ENCODE measurements around the gene MOB1B. TPM values are rescaled to one million over a fixed set of nuclear protein-coding genes. Genes with fewer than 3 reads are reported as not detected.
A peak's percentile ranks its signal among the peaks of the same experiment; 100 is the strongest.

MOB1B gene
- total RNA-seq, 1 experiment from 2014 or later, result 3.3 TPM

DNA sequence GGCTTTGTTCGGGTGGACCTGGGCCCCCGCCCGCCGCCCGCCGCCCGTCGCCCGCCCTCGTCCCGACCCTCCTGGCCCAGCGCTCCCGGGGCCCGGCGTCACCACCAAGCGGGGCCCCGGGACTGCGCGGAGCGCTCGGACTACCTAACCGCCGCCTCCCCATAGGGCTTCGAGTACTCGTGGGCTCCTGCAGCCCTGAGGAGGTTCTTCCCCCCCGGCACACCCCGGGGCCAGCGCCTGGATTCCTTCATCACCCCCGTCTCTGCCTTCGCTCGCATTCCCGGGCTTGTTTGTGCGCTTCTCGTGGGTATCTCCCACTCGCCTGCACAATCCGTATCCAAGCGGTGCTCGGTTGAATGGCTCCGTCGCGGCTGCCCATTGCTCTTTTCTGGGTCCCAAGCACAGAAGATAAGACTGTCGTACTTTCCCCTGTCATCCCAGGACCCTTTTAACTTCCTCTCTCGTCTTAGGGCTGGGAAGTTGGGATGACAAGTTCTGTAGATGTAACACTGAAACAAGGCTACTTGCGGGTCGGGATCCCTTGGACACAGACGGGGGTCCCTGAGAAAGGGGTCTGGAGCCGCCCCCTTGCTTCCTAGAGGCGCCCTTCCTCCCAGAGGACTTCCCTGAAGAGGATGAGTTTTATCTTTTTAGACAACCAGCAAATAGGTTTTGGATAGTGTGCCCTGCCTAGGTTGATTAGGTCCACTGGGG, 565 bp downstream of the MOB1B start:
- DNase-seq (ENCODE audit: low read depth), result peak; percentile 43
- in situ Hi-C loops (cut with HindIII; ENCODE audit: low pct_unique_long_range_greater_than_20kb, low sequenced_read_pairs), result no loop called here

DNA sequence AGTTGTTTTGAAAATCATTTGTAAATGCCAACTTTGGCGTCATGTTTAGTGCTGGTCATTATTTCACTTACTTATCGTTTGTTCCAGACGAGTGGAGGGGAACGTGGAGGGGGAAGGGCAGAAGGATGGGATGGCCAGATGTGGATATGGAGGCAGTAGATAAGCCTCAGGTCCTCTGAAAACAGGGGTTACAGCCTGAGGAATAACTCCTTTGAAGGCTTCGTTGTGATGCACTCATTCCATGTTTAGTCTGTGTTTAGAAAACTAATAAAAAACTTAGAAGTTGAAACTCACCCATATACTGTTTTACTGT, 1.1 kb downstream of the MOB1B start:
- no peak for DNase-seq (ENCODE audit: low read depth)
- in situ Hi-C loops (cut with HindIII; ENCODE audit: low pct_unique_long_range_greater_than_20kb, low sequenced_read_pairs), result no loop called here

DNA sequence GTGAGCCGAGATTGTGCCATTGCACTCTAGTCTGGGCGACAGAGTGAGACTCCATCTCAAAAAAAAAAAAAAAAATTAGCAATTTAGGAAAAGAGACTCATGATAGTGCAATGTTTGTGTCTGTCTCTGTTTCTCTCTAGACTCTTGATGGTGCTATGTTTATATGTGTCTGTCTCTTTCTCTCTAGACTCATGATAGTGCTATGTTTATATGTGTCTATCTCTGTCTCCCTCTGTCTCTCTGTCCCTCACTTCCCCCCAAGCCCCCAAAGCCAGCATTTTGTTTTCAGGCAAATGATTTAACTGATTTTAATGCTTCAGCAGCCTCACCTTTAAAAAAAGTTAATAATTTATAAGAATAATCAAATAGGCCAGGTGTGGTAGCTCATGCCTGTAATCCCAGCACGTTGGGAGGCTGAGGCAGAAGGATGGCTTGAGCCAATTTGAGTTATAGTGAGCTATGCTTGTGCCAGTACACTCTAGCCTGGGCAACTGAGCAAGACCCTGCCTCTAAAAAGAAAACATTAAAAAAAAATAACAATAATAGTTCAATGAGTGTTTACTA, 6.9 kb downstream of the MOB1B start:
- DNase-seq (ENCODE audit: low read depth), result no peak
- in situ Hi-C loops (cut with HindIII; ENCODE audit: low pct_unique_long_range_greater_than_20kb, low sequenced_read_pairs), result no loop called here

DNA sequence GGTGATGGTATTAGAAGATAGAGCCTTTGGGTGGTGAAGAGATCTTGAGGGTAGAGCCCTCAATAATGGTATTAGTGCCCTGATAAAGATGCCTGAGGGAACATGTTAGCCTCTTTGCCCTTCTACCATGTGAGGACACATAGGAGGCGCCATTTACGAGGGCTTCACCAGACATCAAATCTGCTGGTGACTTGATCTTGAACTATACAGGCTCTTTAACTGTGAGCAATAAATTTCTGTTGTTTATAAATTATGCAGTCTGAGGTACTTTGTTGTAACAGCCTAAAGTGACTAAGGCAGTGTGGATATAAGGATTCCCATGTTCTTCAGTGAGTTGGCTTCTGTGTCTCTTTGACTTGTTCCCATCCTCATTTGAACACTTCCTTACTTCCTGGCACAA, 11.8 kb downstream of the MOB1B start:
- in situ Hi-C loops (cut with HindIII; ENCODE audit: low pct_unique_long_range_greater_than_20kb, low sequenced_read_pairs), result no loop called here
- DNase-seq (ENCODE audit: low read depth), result no peak

GRCh38 chr4:70914631-70915030, 12.5 kb downstream of the MOB1B start:
- in situ Hi-C loops (cut with HindIII; ENCODE audit: low pct_unique_long_range_greater_than_20kb, low sequenced_read_pairs), result no loop called here
- no peak for DNase-seq (ENCODE audit: low read depth)

- in situ Hi-C loops (cut with HindIII; ENCODE audit: low pct_unique_long_range_greater_than_20kb, low sequenced_read_pairs), result no loop called here
- no peak for DNase-seq (ENCODE audit: low read depth)
These were observed 13.1 kb downstream of the MOB1B start for GRCh38 chr4:70915036-70915815.

GRCh38 chr4:70915874-70916559, 13.8 kb downstream of the MOB1B start:
- in situ Hi-C loops (cut with HindIII; ENCODE audit: low pct_unique_long_range_greater_than_20kb, low sequenced_read_pairs), result no loop called here
- DNase-seq (ENCODE audit: low read depth), result no peak

- in situ Hi-C loops (cut with HindIII; ENCODE audit: low pct_unique_long_range_greater_than_20kb, low sequenced_read_pairs), result no loop called here
- no peak for DNase-seq (ENCODE audit: low read depth)
These were observed 18.4 kb downstream of the MOB1B start for GRCh38 chr4:70920592-70920991.

- no peak for DNase-seq (ENCODE audit: low read depth)
- in situ Hi-C loops (cut with HindIII; ENCODE audit: low pct_unique_long_range_greater_than_20kb, low sequenced_read_pairs), result no loop called here
These were observed 23.2 kb downstream of the MOB1B start for GRCh38 chr4:70925418-70925817.

GRCh38 chr4:70925899-70926635, 23.9 kb downstream of the MOB1B start:
- in situ Hi-C loops (cut with HindIII; ENCODE audit: low pct_unique_long_range_greater_than_20kb, low sequenced_read_pairs), result no loop called here
- DNase-seq (ENCODE audit: low read depth), result peak; percentile 36

GRCh38 chr4:70927502-70928137, 25.5 kb downstream of the MOB1B start:
- no peak for DNase-seq (ENCODE audit: low read depth)
- in situ Hi-C loops (cut with HindIII; ENCODE audit: low pct_unique_long_range_greater_than_20kb, low sequenced_read_pairs), result no loop called here

GRCh38 chr4:70930530-70931256, 28.5 kb downstream of the MOB1B start:
- in situ Hi-C loops (cut with HindIII; ENCODE audit: low pct_unique_long_range_greater_than_20kb, low sequenced_read_pairs), result no loop called here
- DNase-seq (ENCODE audit: low read depth), result no peak

DNA sequence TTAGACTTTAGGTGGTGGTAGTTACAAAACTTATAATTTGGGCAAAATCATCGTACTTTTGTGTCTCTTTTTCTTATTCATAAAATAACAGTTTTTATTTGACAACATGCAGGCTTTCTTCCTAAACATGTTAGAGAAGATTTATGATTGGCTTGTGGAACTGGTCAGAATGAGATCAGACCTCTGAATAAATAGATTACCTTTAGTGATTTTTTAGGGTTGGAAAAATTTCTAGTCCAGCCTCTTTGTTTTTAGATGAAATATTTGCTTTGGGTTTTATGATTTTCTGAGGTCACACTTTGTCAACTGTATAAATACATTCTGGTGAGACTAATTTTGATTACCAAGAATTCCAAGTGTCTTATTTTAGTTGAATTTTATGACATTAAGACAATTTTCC, 29.2 kb downstream of the MOB1B start:
- in situ Hi-C loops (cut with HindIII; ENCODE audit: low pct_unique_long_range_greater_than_20kb, low sequenced_read_pairs), result no loop called here
- DNase-seq (ENCODE audit: low read depth), result no peak

GRCh38 chr4:70932984-70933383, 30.8 kb downstream of the MOB1B start:
- in situ Hi-C loops (cut with HindIII; ENCODE audit: low pct_unique_long_range_greater_than_20kb, low sequenced_read_pairs), result no loop called here
- no peak for DNase-seq (ENCODE audit: low read depth)

DNA sequence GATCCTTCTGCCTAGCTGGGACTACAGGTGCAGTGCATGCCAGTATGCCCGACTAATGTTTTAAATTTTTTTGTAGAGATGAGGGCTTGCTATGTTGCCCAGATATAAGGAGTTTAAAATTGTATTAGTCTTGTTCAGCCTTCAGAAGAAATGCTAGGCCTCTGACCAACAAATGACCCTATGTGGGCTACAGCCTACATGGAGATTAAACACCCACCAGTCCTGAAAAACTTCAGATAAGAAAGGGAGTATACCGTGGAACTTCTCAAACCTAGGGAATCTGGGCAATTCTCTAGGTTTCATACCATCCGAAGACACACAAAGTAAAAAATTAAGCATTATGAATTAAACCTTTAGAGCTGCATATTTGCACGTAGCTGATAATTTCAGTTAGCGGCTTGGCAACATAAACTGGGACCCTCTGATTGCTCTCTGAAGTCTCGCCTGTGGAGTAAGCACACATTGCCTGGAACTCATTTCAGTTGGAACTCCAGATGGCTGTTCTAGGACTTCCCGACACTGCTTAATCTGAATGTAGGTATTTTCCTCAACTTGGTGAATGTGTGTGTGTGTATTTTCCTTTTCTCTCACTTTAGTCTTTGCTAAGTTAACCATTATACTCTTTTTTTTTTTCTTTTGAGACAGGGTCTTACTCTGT, 33.0 kb downstream of the MOB1B start:
- DNase-seq (ENCODE audit: low read depth), result no peak
- in situ Hi-C loops (cut with HindIII; ENCODE audit: low pct_unique_long_range_greater_than_20kb, low sequenced_read_pairs), result no loop called here

DNA sequence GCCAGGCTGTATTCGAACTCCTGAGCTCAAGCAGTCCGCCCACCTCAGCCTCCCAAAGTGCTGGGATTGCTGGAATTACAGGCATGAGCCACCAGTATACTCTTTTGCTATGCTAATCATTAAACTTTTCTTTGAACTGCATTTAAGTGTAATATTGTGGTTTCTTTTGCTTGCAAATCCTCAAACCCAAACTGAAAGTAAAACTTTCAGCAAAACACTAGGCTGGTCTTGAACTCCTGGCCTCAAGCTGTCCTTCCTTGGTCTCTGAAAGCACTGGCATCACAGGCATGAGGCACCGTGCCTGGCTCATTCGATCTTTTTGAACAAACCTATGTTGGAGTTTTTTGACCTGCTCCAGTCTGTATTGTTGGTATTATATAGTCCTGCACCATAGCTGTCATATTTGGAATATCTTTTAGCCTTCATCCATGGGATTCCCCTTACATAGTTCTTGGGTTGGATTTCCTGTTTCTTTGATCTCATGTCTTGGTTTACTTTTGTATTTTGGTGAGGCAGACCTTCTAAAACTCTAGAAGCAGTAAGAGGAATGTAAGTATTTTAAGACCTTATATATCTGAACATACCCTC, 34.1 kb downstream of the MOB1B start:
- in situ Hi-C loops (cut with HindIII; ENCODE audit: low pct_unique_long_range_greater_than_20kb, low sequenced_read_pairs), result no loop called here
- no peak for DNase-seq (ENCODE audit: low read depth)

DNA sequence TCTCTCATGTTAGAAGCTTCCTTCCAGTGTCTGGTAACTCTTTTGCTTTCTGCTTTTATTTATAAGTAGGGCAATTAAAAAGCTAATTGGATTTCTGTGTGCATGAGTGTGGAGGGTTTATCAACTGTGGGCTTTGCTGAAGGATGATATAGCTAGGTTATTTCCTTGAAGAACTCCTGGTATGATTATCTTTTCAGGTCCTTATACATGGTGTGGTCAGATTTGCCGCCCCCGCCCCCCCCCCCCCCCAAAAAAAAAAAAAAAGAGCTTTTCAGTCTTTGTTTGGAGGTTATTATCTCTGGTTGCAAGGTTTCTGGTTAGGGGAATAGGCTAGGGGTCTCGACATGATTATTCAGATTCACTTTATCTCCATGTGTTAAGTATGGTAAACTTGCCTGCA, 35.9 kb downstream of the MOB1B start:
- in situ Hi-C loops (cut with HindIII; ENCODE audit: low pct_unique_long_range_greater_than_20kb, low sequenced_read_pairs), result no loop called here
- no peak for DNase-seq (ENCODE audit: low read depth)
